HCT116 (cell line): Measurements from ENCODE around the gene TTYH3. TPM values are rescaled to one million over a fixed set of nuclear protein-coding genes. Genes with fewer than 3 reads are reported as not detected.

Experiments
- ATAC-seq: fragments of 200-7000 bp; cut with Tn5 transposase; 2 replicates; pipeline ENCODE4 v1.9.1; 2020; ENCODE audit warnings: mild to moderate bottlenecking, moderate library complexity
- BruUV-seq: library from RNA; stranded (reverse); fragments of 400-500 nt; replicated peaks from 2 replicates; lab custom pipeline; 2021; lab: Mats Ljungman, UMichigan
- CTCF ChIA-PET: fragments of 300-600 bp; sonication (Branson Sonifier 250); formaldehyde crosslinking; loops from one replicate; lab custom pipeline; 2021; ENCODE audit warnings: antibody characterized with exemption; lab: Charles Lee
- POLR2A ChIA-PET: fragments of 300-600, 350-600 bp; sonication (Branson Sonifier 250); formaldehyde crosslinking; loops from one replicate; lab custom pipeline; 2021; ENCODE audit warnings: antibody characterized with exemption; lab: Charles Lee
- RAD21 ChIA-PET, 2 experiments: fragments of 300-600 bp; sonication (Branson Sonifier 250); formaldehyde crosslinking; loops; one replicate each; lab custom pipeline; 2023; ENCODE audit warnings: low total read pairs in 2 of 2; ENCODE audit not compliant: uncharacterized antibody in 2 of 2, unreplicated experiment in 2 of 2, low non-redundant PET in 1 of 2; lab: Charles Lee
- DNase-seq: peaks from one replicate; pipeline ENCODE4 v3.0.0-alpha.2; 2010; ENCODE audit warnings: low read depth, low spot score
- H2AFZ ChIP-seq: fragments of 200-600 bp; shearing (Covaris generic), sonication (generic); 2 replicates; pipeline ENCODE4 v1.6.1; 2017; ENCODE audit warnings: low read depth, mixed run types, mixed read lengths, antibody characterized with exemption, low read length; ENCODE audit not compliant: poor library complexity, severe bottlenecking
- H3K27ac ChIP-seq: 2 replicates; pipeline ENCODE4 v1.5.1; 2012; ENCODE audit warnings: low read depth, low read length
- H3K27me3 ChIP-seq: fragments of 200-600 bp; sonication (generic); 2 replicates; pipeline ENCODE4 v1.6.1; 2016; ENCODE audit warnings: mixed run types, low read length, mixed read lengths; ENCODE audit not compliant: insufficient read depth
- H3K36me3 ChIP-seq, 2 experiments: fragments of 200-500 bp in 1 of 2; fragments of 200-600 bp in 1 of 2; sonication (Bioruptor generic) in 1 of 2; sonication (generic) in 1 of 2; 2 replicates each; pipeline versions ENCODE4 v1.5.1 to v1.6.1; 2014 to 2016; ENCODE audit warnings: low read length in 2 of 2, inconsistent platforms in 1 of 2, mixed read lengths in 1 of 2, mixed run types in 1 of 2; ENCODE audit not compliant: insufficient read depth in 2 of 2, control insufficient read depth in 1 of 2
- H3K4me1 ChIP-seq, 2 experiments: fragments of 200-600 bp in 1 of 2; sonication (generic) in 1 of 2; 2 replicates each; pipeline versions ENCODE4 v1.5.1 to v1.6.1; 2012 to 2017; ENCODE audit warnings: low read length in 2 of 2, inconsistent platforms in 1 of 2, mild to moderate bottlenecking in 1 of 2, mixed read lengths in 1 of 2, mixed run types in 1 of 2, moderate library complexity in 1 of 2; ENCODE audit not compliant: insufficient read depth in 2 of 2, control insufficient read depth in 1 of 2
- H3K4me2 ChIP-seq: fragments of 200-600 bp; sonication (generic); 2 replicates; pipeline ENCODE4 v1.6.1; 2017; ENCODE audit warnings: mixed run types, low read length, mixed read lengths
- H3K4me3 ChIP-seq, 2 experiments: fragments of 200-600 bp in 1 of 2; sonication (generic) in 1 of 2; replicated peaks in 1 of 2; 2 replicates each; pipeline ENCODE4 v1.5.1; 2011 to 2016; ENCODE audit warnings: low read length in 2 of 2, control low read depth in 1 of 2, low read depth in 1 of 2, mild to moderate bottlenecking in 1 of 2, mixed read lengths in 1 of 2, mixed run types in 1 of 2
- H3K79me2 ChIP-seq: fragments of 200-600 bp; sonication (generic); 2 replicates; pipeline ENCODE4 v1.6.1; 2017; ENCODE audit warnings: mild to moderate bottlenecking, mixed run types, low read length, moderate library complexity, mixed read lengths; ENCODE audit not compliant: insufficient read depth
- H3K9ac ChIP-seq: fragments of 200-600 bp; sonication (generic); 2 replicates; pipeline ENCODE4 v1.6.1; 2016; ENCODE audit warnings: low read length, mixed read lengths
- H3K9me2 ChIP-seq: fragments of 200-600 bp; sonication (generic), shearing (Covaris generic); 2 replicates; pipeline ENCODE4 v1.6.1; 2017; ENCODE audit warnings: mixed run types, mild to moderate bottlenecking, moderate library complexity; ENCODE audit not compliant: insufficient read depth
- H3K9me3 ChIP-seq, 2 experiments: fragments of 200-500 bp in 1 of 2; fragments of 200-600 bp in 1 of 2; sonication (Bioruptor generic) in 1 of 2; sonication (generic) in 1 of 2; 2 replicates each; pipeline ENCODE4 v1.6.1; 2014 to 2017; ENCODE audit warnings: low read length in 2 of 2, mixed read lengths in 2 of 2, inconsistent platforms in 1 of 2, low read depth in 1 of 2, mild to moderate bottlenecking in 1 of 2, mixed run types in 1 of 2, moderate library complexity in 1 of 2; ENCODE audit not compliant: control insufficient read depth in 1 of 2, insufficient read depth in 1 of 2
- H4K20me1 ChIP-seq: fragments of 200-600 bp; sonication (generic), shearing (Covaris generic); 2 replicates; pipeline ENCODE4 v1.6.1; 2017; ENCODE audit warnings: mixed run types, mild to moderate bottlenecking, moderate library complexity; ENCODE audit not compliant: insufficient read depth
- ATF3 ChIP-seq: IDR thresholded peaks from 2 replicates; pipeline ENCODE4 v1.6.1; 2012
- CTCF ChIP-seq, 3 experiments: fragments of 200-600 bp in 1 of 3; sonication (generic) in 1 of 3; IDR thresholded peaks in 2 of 3; conservative IDR thresholded peaks in 1 of 3; 2 replicates each; pipeline ENCODE4 v1.5.1; 2012 to 2017; ENCODE audit warnings: low read depth in 2 of 3, low read length in 2 of 3, antibody characterized with exemption in 1 of 3, borderline replicate concordance in 1 of 3, control low read depth in 1 of 3, mild to moderate bottlenecking in 1 of 3, mixed read lengths in 1 of 3, mixed run types in 1 of 3, moderate library complexity in 1 of 3; ENCODE audit not compliant: insufficient read depth in 1 of 3
- JUND ChIP-seq: IDR thresholded peaks from 2 replicates; pipeline ENCODE4 v1.6.1; 2012
- RAD21 ChIP-seq: IDR thresholded peaks from 2 replicates; pipeline ENCODE4 v1.6.1; 2012; ENCODE audit warnings: low read depth, mild to moderate bottlenecking
- SP1 ChIP-seq: IDR thresholded peaks from 2 replicates; pipeline ENCODE4 v1.6.1; 2012; ENCODE audit warnings: low read depth
- SRF ChIP-seq: IDR thresholded peaks from 2 replicates; pipeline ENCODE4 v1.6.1; 2012; ENCODE audit warnings: low read depth
- ZNF274 ChIP-seq: fragments of 200-500 bp; sonication (Bioruptor generic); IDR thresholded peaks from 2 replicates; pipeline ENCODE4 v1.6.1; 2014; ENCODE audit warnings: mild to moderate bottlenecking, low read depth, low read length, inconsistent platforms
- intact Hi-C: fragments of 100-400 bp; cut with micrococcal nuclease; formaldehyde crosslinking; loops from 2 replicates; pipeline ENCODE4 v1.10.0; 2022
- total RNA-seq: library from RNA; stranded (reverse); gene quantifications from one replicate; pipeline ENCODE4 v1.2.1, GENCODE V29; 2021; ENCODE audit not compliant: unreplicated experiment

The TTYH3 gene
- total RNA-seq, 1 experiment from 2014 or later, result 40.3 TPM

GRCh38 chr7:2586326-2587020, 45.3 kb upstream of the TTYH3 start:
- intact Hi-C loops, result no loop called here
- Histone ChIP-seq H3K27me3 (no peaks in the 10 kb centered on the region), H3K27ac (no peak overlapping the region), H3K4me3 (no peak overlapping the region), H2AFZ (no peak overlapping the region), H3K4me2 (no peak overlapping the region), H4K20me1 (no peaks in the 10 kb centered on the region), H3K79me2 (no peaks in the 10 kb centered on the region), H3K9ac (no peak overlapping the region), H3K9me2 (no peaks in the 10 kb centered on the region), H3K9me3 (no peaks in the 10 kb centered on the region), H3K36me3 (peaks cover 0 to 2% of the 10 kb centered on the region in 2 experiments; a peak in 1 of 4 replicates)
- DNase-seq, result no peak
- no peak for ATAC-seq
- ChIA-PET RAD21 (no interaction called here), POLR2A (no interaction called here), CTCF (no interaction called here)
- BruUV-seq, result no TSS peak
- TF ChIP-seq SRF (no peak), SP1 (no peak), ATF3 (no peak), ZNF274 (no peak), JUND (no peak)
- TF ChIP-seq, all 23 proteins: peak for 0
- no peaks in the 10 kb centered on the region for H3K4me1 ChIP-seq

GRCh38 chr7:2587134-2587533, 44.7 kb upstream of the TTYH3 start:
- CTCF ChIA-PET, result no interaction called here
- H3K27ac ChIP-seq, result no peak overlapping the region
- no peaks in the 10 kb centered on the region for H3K9me3 ChIP-seq
- no peak overlapping the region for H2AFZ ChIP-seq
- no peak for ATAC-seq
- no TSS peak for BruUV-seq
- DNase-seq, result no peak
- POLR2A ChIA-PET, result no interaction called here
- no peak overlapping the region for H3K4me2 ChIP-seq
- TF ChIP-seq RAD21, result no peak
- no peak for TF ChIP-seq CTCF (IDR thresholded peaks at IDR 0.05 in 2 of 3, conservative IDR thresholded peaks at IDR 0.05 in 1 of 3; ENCODE audit: borderline replicate concordance in 1 of 3, insufficient read depth in 1 of 3, low read depth in 2 of 3, low read length in 2 of 3)
- no peak for TF ChIP-seq ZNF274
- TF ChIP-seq JUND, result no peak
- RAD21 ChIA-PET, result no interaction called here
- intact Hi-C loops, result no loop called here
- no peaks in the 10 kb centered on the region for H3K79me2 ChIP-seq
- no peak overlapping the region for H3K9ac ChIP-seq
- no peaks in the 10 kb centered on the region for H3K27me3 ChIP-seq
- no peaks in the 10 kb centered on the region for H4K20me1 ChIP-seq
- no peak overlapping the region for H3K4me3 ChIP-seq
- H3K36me3 ChIP-seq, result peaks cover 0 to 2% of the 10 kb centered on the region in 2 experiments; a peak in 1 of 4 replicates
- H3K9me2 ChIP-seq, result no peaks in the 10 kb centered on the region
- no peaks in the 10 kb centered on the region for H3K4me1 ChIP-seq
